HG03039 (cell line): ENCODE results near the gene FOXL3.
"Not testable (repeated sequence)": the region's sequence is repeated elsewhere in the genome, so short reads cannot be mapped to it uniquely, and the experiment has no call there.

ENCODE experiments used
- ATAC-seq: cut with Tn5 transposase; IDR thresholded peaks from one replicate; pipeline ENCODE4 v1.9.1; 2021; ENCODE audit warnings: mild to moderate bottlenecking, moderate library complexity; ENCODE audit not compliant: unreplicated experiment

FOXL3 gene

DNA sequence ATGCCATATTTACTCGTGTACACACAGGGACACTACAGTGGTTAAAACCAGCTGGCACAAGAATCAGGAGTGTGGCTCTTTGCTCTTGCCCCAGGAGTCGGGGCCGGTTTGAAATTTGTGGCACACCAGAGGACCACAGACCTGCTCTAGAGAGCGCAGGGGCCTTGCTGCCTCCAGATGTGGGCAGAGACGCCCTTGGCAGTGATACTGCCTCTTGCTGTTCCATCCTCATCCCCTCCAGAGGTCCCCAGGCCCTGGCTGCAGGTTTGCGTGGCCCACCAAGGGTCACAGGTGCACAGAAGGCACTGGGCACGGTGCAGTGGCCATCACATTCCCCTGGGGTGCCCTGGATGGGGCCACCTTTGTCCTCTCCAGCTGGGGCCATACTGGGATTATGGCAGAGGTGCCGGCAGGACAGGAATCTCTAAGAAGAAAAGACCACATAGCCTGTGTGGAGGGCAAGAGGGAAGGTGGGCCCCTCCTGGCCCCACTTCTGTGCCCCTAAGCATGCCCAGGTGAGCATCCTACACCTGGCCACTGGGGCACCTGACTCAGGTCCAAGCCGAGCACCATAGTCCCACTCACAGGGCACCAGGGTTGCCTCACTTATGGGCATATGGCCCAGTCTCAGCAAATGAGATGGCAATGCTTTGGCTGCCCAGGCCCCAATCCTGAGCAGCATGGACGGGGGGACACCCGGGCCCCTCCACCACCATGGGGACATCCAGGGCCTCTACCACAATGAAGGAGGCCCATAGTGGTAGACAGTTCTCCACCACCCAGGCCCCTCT is 45.6 kb downstream of the FOXL3 start:
- ATAC-seq, result no peak

DNA sequence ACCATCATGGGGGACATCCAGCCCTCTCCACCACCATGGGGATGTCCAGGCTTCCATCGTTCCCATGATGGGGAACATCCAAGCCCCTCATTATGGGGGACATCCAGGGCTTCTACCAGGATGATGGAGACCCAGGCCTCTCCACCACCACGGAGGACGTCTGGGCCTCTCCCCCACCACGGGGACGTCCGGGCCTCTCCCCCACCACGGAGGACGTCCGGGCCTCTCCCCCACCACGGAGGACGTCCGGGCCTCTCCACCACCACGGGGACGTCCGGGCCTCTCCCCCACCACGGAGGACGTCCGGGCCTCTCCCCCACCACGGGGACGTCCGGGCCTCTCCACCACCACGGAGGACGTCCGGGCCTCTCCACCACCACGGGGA is 46.2 kb downstream of the FOXL3 start:
- ATAC-seq, result not testable (repeated sequence)

DNA sequence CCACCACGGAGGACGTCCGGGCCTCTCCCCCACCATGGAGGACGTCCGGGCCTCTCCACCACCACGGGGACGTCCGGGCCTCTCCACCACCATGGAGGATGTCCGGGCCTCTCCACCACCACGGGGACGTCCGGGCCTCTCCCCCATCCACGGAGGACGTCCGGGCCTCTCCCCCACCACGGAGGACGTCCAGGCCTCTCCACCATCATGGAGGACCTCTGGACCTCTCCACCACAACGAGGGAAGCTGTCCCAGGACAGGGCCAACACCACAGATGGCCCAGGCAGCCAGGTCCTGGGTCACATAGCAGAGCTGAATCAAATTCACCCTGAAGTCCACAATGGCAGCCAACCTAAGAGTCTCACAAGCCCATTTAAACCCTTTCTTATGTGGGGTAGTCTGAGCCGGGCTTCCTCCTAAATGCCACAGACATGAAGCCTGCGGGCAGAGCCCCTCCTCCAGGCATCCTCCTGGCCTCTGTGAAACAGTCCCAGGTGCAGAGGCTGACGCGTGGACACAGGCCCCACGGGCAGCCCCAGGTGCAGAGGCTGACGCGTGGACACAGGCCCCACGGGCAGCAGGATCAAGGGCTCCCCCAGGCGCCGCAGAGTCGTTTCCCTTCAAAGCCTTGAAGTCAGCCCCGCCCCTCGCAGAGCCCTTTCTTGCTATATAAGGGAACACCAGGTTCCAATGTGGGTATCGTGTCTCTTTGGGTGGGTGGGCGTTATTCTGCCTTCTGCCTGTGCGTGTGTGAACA is 47.0 kb downstream of the FOXL3 start:
- ATAC-seq, result no peak

DNA sequence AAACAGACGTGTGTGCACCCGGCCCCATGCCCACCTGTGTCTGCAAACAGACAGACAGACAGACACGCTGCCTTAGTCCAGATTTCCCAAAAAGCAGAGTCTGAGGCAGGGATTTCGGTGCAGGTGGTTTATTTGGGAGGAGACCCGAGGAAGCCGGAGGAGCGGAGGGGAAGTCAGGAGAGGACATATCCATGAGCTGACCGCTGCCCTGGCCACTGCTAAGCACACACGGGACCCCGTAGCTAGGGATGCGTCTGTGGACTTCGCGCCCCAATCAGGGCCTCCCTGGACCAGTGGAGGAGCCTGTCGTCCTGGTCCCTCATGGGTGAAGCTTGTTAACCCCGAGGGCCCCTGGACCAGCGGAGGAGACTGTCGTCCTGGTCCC is 47.6 kb downstream of the FOXL3 start:
- no peak for ATAC-seq

DNA sequence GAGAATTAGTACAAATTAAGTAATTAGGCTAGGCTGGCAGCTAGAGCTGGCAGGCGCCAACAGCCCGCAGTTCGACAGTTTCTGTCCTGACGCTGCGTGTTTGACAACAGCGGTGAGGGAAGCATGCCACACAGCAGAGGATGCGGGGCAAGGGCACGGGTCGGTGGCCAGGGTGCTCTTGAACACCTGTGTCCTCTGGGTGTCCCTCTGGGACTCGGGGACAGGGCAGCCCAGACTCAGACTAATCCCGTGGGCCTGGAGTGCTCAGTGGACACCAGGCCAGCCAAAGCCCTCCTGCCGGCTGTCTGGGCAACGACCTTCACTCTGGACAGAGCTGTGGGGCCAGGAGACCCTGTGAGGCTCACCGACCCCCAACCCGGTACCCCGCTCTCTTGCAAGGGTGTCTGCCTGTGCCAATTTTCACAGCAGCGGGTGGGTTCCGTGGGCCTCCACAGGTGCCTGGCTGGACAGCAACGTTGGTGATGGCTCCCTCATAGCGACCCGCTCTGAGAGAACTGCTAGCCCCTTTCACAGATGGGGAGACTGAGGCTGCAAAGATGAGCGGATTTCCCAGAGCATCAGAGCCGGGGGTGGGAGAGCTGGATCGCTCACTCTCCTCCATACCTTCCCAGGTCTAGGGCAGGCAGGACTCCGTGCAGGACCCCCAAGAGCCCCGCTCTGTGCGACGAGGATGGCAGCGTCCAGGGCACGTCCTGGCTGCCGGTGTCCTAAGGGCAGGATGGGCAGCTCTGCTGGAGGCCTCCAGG is 48.5 kb downstream of the FOXL3 start:
- no peak for ATAC-seq

DNA sequence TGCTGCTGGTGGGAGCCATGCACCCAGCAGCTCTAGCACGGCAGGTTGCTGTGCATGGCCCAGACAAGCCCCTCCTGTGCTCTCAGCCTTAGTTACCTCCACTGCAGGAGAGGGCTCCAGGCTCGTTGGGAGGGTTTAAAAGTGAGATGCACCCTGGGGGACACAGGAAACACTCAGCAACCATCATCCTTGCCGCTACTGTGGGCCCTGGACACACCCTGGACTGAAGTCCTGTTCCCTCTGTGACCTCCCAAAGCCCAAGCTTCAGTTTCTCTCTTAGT is 49.0 kb downstream of the FOXL3 start:
- no peak for ATAC-seq

DNA sequence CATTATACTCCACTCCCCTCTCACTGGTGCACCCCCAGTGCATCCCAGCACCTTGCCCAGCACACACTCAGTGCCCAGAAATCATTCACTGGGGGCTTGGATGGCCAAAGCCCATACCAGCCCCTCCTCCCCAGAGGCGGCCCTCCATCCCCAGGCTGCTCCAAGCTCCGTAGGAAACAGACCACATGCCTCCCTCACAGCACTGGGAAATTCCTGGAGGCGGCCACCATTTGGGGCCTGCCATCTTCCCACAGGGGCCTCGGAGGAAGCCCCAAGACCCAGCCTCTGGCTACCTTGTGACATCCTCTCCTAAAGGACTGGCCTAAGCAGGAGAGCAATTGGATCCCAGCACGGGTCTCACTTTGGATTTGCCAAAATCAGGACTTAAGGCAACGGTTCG is 49.7 kb downstream of the FOXL3 start:
- no peak for ATAC-seq

DNA sequence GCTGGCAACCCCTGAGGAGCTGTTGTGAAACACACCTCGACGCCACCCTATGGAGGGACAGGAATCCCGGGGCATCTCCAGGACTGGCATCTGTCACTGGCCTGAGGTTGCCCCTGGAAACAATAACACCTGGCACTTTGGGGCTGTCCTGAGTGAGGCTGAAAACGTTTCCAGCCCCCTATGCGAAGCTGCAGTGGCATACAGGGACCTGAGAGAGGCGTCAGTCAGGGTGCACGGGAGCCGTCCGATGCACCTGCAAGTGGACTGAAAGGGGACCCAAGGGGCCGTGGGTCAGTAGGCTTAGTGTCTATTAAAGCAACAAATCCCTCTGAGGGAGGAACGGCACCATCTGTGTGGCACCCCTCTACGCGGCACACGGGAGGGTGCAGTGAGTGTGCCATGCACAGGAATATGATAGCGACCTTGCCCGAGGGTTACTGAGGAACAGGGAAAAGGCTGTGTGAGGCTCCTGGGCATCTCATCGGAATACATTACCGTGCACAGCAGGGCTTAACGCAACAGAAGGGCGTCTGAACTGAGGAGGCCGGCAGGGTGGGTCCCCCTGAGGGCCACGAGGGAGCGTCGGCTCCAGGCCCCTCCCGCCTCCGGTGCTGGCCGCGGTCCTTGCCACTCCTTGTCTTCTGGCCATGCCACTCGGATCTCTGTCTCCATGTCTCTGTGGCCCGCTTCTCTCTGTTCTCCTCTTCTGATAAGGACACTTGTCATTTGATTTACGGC is 50.4 kb downstream of the FOXL3 start:
- no peak for ATAC-seq
